ENCODE data around the gene NKAPD1.
"Not testable (repeated sequence)": the region's sequence is repeated elsewhere in the genome, so short reads cannot be mapped to it uniquely, and the experiment has no call there.

The NKAPD1 gene

DNA sequence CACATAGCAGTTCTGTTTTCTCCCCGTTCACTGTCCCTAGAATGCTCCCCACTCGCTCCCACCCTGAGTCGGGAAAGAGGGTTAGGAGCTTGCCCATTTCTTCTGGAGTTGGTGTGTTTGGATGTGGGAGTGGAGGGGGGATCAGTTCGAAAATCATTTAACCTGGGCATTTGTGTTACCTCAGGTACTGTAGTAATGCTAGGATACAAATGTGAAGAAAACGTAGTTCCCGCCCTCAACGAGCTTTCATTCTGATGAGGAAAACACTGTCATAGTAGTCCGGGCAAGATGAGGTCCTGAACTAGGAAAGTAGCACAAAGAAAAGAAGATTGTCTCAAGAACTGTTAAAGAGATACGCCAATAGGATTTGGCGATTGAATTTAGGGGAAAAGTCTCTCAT lies 13.1 kb downstream of the NKAPD1 start:
- DNase-seq (ENCODE audit: insufficient read length, low spot score) = no peak
- TF ChIP-seq, protein P1, sequence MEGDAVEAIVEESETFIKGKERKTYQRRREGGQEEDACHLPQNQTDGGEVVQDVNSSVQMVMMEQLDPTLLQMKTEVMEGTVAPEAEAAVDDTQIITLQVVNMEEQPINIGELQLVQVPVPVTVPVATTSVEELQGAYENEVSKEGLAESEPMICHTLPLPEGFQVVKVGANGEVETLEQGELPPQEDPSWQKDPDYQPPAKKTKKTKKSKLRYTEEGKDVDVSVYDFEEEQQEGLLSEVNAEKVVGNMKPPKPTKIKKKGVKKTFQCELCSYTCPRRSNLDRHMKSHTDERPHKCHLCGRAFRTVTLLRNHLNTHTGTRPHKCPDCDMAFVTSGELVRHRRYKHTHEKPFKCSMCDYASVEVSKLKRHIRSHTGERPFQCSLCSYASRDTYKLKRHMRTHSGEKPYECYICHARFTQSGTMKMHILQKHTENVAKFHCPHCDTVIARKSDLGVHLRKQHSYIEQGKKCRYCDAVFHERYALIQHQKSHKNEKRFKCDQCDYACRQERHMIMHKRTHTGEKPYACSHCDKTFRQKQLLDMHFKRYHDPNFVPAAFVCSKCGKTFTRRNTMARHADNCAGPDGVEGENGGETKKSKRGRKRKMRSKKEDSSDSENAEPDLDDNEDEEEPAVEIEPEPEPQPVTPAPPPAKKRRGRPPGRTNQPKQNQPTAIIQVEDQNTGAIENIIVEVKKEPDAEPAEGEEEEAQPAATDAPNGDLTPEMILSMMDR (IDR thresholded peaks at IDR 0.05; ENCODE audit: insufficient read depth, missing control alignments) = no peak
- no peak for FAIRE-seq

DNA sequence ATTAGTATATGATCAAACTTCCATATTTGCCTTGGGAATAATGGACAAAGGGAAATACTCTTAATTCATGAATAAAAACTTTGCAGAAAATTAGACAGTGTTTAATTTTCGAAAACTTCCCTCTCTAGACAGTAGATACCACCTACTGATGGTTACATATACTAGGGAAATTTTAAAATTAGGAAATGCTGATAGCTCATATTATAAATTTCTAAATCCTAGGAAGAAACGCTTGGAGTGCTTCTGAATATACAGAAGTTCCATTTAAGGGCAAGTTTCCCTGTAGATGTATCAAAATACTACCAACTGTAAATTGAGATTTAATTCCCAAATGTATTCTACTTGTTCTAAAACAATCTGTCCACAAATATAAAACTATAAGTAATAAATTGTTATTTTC lies 21.2 kb downstream of the NKAPD1 start:
- FAIRE-seq; DNase-seq (ENCODE audit: insufficient read length, low spot score): not testable (repeated sequence)

DNA sequence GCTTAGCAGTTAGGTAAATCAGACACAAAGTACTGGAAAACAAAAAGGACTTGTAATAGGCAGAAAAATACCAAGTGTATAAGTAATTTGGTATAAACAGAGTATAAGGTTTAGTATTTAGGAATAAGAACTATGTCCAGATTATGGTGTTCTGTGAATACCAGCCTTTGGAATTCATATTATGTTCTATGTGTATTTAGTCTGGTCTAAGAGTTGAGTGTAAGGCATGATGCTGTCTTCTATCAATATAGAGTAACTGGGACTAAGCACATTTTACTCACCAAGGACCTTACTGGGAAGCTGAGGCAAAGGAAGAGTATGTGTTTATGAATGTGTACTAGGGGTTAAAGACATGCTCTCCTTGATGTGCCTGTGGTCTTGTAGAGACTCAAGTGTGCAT lies 22.1 kb downstream of the NKAPD1 start:
- no peak for DNase-seq (ENCODE audit: insufficient read length, low spot score)
- no peak for FAIRE-seq
- TF ChIP-seq, protein P1 (IDR thresholded peaks at IDR 0.05; ENCODE audit: insufficient read depth, missing control alignments) = no peak

DNA sequence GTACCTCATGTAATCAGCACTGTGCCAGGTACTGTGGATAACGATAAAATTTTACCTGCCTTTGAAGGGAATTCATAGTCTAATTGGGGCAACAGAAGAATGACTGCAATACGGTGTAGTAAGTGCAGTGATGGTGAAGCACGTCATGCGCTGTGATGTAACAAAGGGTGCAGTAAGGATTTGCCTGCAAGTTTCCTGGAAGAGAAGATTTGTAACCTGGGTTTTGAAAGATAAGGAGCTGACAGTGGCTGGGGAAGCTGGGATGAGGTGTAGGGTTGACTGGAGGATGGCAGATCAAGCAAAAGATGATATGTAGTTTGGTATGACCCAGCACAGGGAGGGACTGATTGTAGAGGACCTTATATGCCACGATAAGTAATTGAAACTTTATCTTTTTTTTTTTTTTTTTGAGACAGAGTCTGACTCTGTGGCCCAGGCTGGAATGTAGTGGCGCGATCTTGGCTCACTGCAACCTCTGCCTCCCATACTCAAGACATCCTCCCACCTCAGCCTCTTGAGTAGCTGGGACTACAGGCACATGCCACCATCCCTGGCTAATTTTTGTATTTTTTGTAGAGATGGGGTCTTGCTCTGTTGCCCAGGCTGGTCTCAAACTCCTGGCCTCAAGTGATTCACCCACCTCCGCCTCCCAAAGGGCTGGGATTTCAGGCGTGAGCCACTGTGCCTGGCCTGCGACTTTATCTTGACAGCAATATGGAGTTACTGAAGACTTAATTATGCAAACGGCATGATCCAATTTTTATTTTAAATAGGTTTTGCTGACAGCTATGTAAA lies 23.8 kb downstream of the NKAPD1 start:
- FAIRE-seq (no peak), DNase-seq (ENCODE audit: insufficient read length, low spot score) (no peak)
- TF ChIP-seq, protein P1 (IDR thresholded peaks at IDR 0.05; ENCODE audit: insufficient read depth, missing control alignments) = no peak

DNA sequence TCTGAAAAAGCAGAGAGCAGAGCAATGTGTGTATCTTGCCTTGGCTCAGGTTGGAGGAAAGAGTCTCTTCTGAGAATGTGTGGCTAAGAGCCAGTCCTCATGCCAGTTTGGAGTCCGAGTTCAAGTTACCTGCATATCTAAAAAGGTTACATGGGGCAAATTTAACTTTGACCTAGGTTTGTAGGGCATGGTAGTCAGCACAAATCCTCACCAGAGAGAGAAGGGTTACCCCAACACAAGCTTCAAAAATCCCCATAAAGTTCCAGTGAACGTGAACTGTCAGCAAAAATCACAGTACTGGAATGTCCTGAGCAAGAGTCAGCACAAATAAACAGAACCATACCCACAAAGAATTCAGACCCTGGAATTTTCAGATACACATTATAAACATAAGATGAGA lies 26.4 kb downstream of the NKAPD1 start:
- no peak for DNase-seq (ENCODE audit: insufficient read length, low spot score)

DNA sequence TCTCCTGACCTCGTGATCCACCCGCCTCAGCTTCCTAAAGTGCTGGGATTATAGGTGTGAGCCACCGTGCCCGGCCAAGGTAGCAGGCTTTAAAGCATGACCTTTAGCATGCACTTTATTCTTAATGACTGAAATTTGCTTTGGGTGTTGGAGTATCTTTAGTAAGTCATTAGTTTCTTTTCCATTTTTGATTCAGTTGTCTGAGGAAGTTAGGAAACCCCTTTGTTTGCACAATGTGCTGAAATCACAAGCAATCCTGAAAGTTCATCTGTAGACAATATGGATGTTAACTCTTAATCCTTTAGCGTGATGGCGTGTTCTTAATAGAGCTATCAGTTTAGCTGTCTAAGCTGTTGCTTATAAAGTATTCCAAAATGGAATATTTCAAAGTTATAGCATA lies 29.3 kb downstream of the NKAPD1 start:
- TF ChIP-seq, protein P1 (IDR thresholded peaks at IDR 0.05; ENCODE audit: insufficient read depth, missing control alignments) = no peak
- peak; percentile 6 for FAIRE-seq
- no peak for DNase-seq (ENCODE audit: insufficient read length, low spot score)

More for the DNA sequence above, 26.4 kb downstream of the NKAPD1 start:
- FAIRE-seq = no peak
- TF ChIP-seq, protein P1 (IDR thresholded peaks at IDR 0.05; ENCODE audit: insufficient read depth, missing control alignments) = no peak

DNA sequence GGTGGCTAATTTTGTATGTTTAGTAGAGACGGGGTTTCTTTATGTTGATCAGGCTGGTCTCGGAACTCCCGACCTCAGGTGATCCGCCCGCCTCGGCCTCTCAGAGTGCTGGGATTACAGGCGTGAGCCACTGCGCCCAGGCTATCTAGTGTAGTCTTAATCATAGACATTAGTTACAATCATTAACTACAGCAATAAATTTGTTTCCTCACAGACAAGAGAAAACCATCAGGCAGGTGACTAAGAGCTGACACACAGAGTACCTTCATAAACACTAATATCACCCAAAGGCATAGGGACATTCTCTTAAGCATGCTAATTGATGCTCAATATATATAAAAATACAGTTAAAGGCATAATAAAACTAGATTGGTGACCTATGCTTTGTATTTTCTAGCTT lies 32.0 kb downstream of the NKAPD1 start:
- no peak for FAIRE-seq
- TF ChIP-seq, protein P1 (IDR thresholded peaks at IDR 0.05; ENCODE audit: insufficient read depth, missing control alignments) = no peak
- DNase-seq (ENCODE audit: insufficient read length, low spot score) = no peak
